ENCODE measurements around the gene PALMD.

DNA sequence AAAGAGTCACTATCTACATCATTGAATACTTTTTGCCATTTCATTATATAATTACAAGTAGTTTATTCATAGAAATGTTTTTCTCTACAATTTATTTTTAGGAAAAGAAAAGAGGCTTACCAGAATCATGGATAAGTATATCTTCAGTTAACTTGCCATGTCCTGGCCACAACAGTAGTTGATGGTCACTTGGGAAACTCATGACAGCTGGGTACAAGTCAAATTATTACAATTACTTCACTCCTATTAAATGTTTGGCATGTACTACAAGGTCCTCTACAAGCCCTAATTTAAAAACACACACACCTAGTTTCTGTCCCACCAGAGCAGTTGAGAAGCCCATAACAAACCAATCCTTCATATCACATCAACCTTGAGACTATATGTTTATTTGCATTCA is 29.4 kb downstream of the PALMD start:
- TF ChIP-seq, protein P1, sequence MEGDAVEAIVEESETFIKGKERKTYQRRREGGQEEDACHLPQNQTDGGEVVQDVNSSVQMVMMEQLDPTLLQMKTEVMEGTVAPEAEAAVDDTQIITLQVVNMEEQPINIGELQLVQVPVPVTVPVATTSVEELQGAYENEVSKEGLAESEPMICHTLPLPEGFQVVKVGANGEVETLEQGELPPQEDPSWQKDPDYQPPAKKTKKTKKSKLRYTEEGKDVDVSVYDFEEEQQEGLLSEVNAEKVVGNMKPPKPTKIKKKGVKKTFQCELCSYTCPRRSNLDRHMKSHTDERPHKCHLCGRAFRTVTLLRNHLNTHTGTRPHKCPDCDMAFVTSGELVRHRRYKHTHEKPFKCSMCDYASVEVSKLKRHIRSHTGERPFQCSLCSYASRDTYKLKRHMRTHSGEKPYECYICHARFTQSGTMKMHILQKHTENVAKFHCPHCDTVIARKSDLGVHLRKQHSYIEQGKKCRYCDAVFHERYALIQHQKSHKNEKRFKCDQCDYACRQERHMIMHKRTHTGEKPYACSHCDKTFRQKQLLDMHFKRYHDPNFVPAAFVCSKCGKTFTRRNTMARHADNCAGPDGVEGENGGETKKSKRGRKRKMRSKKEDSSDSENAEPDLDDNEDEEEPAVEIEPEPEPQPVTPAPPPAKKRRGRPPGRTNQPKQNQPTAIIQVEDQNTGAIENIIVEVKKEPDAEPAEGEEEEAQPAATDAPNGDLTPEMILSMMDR (IDR thresholded peaks at IDR 0.05) = no peak
- TF ChIP-seq POLR2A (IDR thresholded peaks at IDR 0.05) = no peak
